ENCODE results near the gene TNFRSF25.
"Not testable (repeated sequence)": the region's sequence is repeated elsewhere in the genome, so short reads cannot be mapped to it uniquely, and the experiment has no call there.

TNFRSF25 gene

GRCh38 chr1:6501279-6501813 lies 35.4 kb upstream of the TNFRSF25 start:
- FAIRE-seq: no peak

GRCh38 chr1:6500544-6501278 lies 34.7 kb upstream of the TNFRSF25 start:
- no peak for FAIRE-seq

- no peak for FAIRE-seq
Observed at GRCh38 chr1:6499296-6499695, 33.3 kb upstream of the TNFRSF25 start.

DNA sequence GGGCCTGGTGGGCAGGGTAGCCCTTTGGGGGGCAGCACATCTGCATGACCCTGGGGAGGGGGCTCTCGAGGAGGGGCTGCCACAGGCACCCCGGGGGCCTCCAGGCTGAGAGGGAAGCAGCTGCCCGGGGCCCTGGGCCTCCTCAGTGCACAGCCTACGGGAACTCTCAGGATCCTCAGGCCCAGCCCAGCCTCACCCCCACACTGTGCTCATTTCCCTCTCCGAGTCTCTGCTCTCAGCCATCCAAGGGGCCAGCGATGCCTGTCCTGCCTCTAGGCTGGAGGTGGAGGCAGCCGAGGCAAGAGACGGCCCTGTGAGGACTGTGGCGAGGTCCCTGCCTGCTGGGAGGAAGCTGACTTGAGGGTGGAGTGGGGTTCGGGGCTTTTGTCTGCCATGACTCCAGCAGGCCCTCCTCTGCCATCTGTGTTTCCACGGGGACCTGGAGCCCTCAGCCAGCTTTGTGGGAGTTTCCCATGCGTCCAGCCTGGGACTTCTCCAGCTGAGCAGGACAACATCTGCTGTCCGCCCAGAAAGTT lies 32.7 kb upstream of the TNFRSF25 start:
- no peak for FAIRE-seq

DNA sequence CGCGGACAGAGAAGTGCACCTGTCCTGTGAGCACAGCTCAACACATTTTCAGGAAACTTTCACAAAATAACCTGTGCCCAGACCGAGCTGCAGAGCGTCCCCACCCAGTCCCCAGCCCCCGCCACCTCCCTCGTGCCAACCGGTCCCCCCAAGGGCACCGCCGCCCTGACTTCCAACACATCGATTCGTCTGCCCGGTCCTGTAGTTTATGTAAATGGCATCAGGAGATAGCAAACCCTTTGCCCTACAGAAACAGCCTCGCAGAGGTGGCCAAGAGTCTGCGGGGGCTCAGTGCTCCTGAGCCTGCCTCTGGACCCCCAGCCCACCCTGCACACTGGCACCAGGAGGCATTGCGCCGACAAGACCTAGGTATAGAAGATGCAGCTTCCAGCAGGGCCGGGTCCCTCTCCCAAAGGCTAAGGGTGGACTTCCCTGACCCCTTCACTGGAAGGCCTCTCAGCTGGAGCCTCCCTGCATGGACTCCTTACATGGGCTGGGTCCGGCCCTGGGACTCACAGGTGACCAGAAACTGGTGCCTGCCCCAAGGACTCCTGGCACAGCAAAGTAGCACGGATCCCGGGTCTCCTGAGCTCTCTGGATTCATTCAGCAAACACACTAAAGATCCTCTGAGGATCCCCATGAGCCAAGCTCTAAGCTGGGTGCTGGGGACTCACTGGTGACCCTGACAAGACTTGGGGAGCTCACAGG lies 32.0 kb upstream of the TNFRSF25 start:
- no peak for FAIRE-seq

DNA sequence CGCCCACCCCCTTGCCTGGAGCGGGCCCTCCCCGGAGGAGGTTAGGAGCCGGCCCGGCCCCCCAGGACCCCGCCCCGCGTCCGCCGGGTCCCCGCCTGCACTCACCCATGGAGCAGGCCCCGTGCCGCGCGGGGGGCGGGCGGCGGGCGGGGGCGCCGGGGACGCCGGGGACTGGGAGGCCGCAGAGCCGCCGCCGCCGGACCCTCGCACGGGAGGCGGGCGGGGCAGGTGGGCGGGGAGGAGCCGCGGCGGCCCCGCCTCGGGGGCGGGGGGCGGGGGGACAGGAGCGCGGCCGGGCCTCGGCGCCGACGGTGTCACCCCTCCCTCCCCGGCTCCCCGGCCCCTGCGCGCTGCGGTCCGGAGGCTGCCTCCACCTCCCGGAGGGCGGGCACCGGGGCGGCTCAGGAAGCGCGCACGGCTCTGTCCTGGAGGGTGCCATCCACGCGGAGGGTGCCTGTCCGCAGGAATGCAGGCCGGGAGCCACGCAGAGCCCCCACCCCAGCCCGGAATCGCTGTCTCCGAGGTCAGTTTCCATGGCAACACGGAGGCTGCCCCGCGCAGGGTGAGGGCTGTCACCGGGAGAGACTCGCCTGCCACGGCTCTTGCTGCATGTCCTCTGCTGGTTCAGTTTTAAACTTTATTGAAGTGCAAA lies 31.4 kb upstream of the TNFRSF25 start:
- no peak for FAIRE-seq

DNA sequence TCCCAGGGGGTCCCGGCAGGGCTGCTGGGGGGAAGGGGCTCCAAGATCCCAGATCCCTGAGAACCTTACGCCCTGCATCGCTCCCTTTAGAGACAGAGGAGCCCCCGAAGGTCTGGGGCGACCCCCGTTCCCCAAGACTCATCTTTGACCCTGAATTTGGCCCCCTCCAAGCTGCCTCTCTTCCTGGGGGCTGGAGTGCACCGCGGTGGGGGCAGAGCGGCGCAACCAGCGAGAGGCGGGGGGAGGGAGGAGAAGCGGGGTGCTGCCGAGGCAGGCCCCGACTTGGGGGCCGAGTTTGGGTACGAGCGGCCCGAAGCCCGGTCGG lies 30.9 kb upstream of the TNFRSF25 start:
- no peak for FAIRE-seq

- no peak for FAIRE-seq
Observed at GRCh38 chr1:6496365-6496721, 30.4 kb upstream of the TNFRSF25 start.

DNA sequence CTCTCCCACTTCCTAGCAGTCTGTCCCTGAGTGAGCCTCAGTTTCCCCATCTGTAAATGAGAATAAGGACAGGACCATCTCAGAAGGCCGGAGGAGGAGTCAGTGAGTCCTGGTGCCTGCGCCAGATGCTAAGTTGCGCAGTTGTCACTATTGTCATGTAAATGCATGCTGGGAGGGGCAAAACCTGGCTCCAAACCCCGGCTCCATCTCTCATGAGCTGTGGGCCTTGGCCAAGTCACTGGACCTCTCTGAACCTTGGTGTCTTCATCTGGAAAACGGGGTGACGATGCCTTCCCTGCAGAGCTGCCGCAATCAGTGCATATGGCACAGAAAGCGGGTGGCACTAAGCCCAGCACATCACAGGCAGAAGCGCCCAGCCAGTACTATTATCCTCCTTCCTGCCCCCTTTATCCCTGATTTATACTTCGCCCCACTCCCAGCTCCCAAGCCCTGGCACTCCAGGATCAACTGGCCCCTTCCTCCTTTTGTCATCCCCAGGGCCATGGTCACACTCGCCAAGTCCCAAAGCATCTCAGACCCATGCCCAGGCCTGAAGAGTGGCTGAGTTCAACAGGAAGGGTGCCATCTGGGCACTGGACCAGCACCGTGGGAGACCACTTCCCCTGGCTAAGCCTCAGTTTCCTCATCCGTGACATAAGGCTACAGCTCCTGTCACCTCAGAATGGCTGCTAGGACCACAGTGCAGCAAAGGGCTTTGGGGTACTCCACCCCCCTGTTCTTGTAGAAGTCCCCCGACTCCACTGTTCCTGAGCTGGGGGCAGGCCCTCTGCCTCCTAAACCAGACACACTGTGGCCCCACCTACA lies 29.8 kb upstream of the TNFRSF25 start:
- FAIRE-seq: no peak

GRCh38 chr1:6495041-6495441 lies 29.1 kb upstream of the TNFRSF25 start:
- no peak for FAIRE-seq

DNA sequence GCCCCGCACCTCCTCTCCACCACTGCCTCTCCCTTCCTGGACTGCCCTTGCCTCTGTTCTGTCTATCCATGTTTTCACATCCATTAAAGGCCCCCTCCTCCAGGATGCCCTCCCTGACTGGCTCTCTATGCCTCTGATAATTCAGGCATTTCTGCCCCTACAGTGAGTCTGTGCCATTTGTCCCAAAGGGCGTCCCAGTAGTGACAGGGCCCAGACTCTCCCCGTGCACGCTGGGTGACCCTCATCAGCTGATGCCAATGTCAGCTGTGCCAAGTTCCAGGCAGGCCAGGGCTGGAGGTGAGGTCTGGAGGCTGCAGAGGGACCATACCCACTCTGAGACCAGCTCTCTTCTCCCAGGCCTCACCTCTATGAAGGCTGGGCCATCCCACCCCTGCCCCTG lies 28.7 kb upstream of the TNFRSF25 start:
- no peak for FAIRE-seq

DNA sequence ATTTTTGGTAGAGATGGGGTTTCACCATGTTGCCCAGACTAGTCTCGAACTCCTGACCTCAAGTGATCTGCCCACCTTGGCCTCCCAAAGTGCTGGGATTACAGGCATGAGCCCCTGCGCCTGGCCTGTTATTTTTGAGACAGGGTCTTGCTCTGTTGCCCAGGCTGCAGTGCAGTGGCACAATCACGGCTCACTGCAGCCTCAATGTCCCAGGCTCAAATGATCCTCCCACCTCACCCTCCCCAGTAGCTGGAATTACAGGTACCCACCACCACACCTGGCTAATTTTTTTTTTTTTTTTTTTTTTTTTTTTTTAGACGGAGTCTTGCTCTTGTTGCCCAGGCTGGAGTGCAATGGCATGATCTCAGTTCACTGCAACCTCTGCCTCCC lies 27.9 kb upstream of the TNFRSF25 start:
- not testable (repeated sequence) for FAIRE-seq

GRCh38 chr1:6491966-6492365 lies 26.0 kb upstream of the TNFRSF25 start:
- FAIRE-seq: no peak

DNA sequence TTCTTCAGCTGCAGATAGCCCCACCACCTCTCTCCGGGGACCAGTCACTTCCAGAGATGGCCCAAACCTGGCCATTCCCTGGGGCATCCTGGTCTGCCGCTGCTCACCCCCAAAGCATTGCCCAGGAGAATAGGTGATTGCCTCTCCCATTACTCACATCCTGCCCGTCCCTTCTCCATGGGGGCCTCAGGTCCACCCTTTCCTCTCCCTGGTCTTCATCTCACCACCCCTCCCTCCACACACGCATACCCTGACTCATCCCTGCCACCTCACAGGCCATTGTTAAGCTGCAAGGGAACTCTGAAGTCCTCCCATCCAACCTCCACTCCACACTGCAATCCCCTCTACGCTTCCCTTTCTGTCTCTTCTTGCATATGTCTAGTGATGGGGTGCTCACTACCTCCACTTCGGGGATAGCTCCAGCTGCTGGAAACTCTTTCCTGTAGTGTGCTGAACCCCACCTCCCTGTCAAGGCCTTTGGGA lies 25.5 kb upstream of the TNFRSF25 start, which contains the start of gene PLEKHG5:
TSS of gene PLEKHG5 (minus strand) at position 188 of the 483 bp plus-strand sequence. CDS start 14,096 bp downstream, outside the sequence.
- no peak for FAIRE-seq

- no peak for FAIRE-seq
Observed at GRCh38 chr1:6491081-6491449, 25.1 kb upstream of the TNFRSF25 start.

DNA sequence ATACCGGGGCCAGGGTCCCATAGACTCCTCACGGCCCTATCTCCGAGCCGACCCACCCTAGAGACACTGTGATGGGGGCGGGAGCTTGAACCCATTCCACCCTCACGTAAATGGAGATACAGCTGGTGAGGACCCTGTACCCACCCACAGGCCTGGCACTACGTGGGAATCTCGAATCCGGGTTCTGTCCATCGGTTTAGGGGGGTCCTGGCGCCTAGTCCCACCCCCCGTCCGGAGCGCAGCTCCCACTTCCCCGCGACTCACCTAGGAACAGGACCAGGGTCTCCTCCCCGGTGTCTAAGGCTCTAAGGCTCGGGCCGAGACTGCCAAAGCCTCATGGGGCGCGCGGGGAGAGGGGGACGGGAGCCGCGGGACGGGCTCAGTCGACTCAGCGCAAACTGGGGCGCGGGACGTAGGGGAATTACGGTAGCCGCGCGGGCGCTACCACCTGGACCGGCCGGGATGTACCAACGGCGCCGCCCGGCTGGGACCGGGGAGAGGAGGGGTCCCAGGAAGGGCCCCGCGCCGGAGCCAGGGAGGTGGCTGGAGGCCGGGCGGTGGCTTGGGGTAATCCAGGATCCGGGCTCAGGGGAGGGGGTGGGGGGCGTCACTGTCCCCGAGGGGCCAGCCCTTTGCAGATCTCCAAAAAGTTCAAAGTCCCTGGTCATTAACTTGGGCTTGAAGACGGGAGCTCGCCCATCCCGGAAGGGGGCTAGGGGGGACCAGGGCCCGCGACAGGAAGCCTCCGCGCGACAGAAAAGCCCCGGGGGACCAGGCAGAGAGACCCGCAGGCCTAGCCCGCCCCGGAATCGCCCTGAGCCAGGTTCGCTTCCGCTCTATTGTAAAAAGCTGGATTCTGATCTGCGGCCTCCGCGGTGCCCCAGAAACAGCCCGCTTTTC lies 24.5 kb upstream of the TNFRSF25 start:
- FAIRE-seq: no peak

GRCh38 chr1:6489799-6490180 lies 23.8 kb upstream of the TNFRSF25 start:
- FAIRE-seq: no peak

GRCh38 chr1:6489383-6489765 lies 23.4 kb upstream of the TNFRSF25 start:
- FAIRE-seq: no peak

- no peak for FAIRE-seq
Observed at GRCh38 chr1:6488602-6489382, 22.8 kb upstream of the TNFRSF25 start.

GRCh38 chr1:6487804-6488484 lies 22.0 kb upstream of the TNFRSF25 start:
- FAIRE-seq: no peak

All from colon (tissue), 2 donors.